Muscle layer of colon (tissue), 2 donors: ENCODE measurements around the gene ARL8A.
"Not testable (repeated sequence)": the region's sequence is repeated elsewhere in the genome, so short reads cannot be mapped to it uniquely, and the experiment has no call there.

Source experiments
- H3K27ac ChIP-seq: one replicate; pipeline ENCODE4 v1.7.0; 2013; ENCODE audit warnings: low read depth, mild to moderate bottlenecking, low read length, moderate library complexity
- H3K27me3 ChIP-seq, 2 donors: one replicate each; pipeline ENCODE4 v1.7.0; 2013; ENCODE audit warnings: low read length in 2 of 2, mild to moderate bottlenecking in 2 of 2; ENCODE audit not compliant: insufficient read depth in 2 of 2, control insufficient read depth in 1 of 2
- H3K36me3 ChIP-seq: one replicate; pipeline ENCODE4 v1.7.0; 2013; ENCODE audit warnings: mild to moderate bottlenecking, low read length; ENCODE audit not compliant: insufficient read depth
- H3K4me1 ChIP-seq: one replicate; pipeline ENCODE4 v1.7.0; 2013; ENCODE audit warnings: mild to moderate bottlenecking, low read length; ENCODE audit not compliant: insufficient read depth
- H3K4me3 ChIP-seq, 2 donors: one replicate each; pipeline ENCODE4 v1.7.0; 2013; ENCODE audit warnings: low read length in 2 of 2, low read depth in 1 of 2, mild to moderate bottlenecking in 1 of 2, moderate library complexity in 1 of 2
- H3K9ac ChIP-seq: one replicate; pipeline ENCODE4 v1.7.0; 2013; ENCODE audit warnings: low read length
- H3K9me3 ChIP-seq: one replicate; pipeline ENCODE4 v1.7.0; 2013; ENCODE audit warnings: mild to moderate bottlenecking, low read length
- donor health status: abdominal sarcoma.
- donor health status: Adenocarcinoma of cecum.

The ARL8A gene

GRCh38 chr1:202184750-202185460 lies 40.4 kb upstream of the ARL8A start:
- Histone ChIP-seq H3K27ac (no peak overlapping the region), H3K9me3 (no peaks in the 10 kb centered on the region), H3K36me3 (no peaks in the 10 kb centered on the region), H3K27me3 (peaks cover 0 to 10% of the 10 kb centered on the region in 2 donors), H3K4me3 (no peak overlapping the region), H3K4me1 (no peaks in the 10 kb centered on the region), H3K9ac (no peak overlapping the region)

GRCh38 chr1:202182040-202182877 lies 37.7 kb upstream of the ARL8A start:
- no peak overlapping the region for H3K9ac ChIP-seq
- H3K27ac ChIP-seq = no peak overlapping the region
- no peaks in the 10 kb centered on the region for H3K4me1 ChIP-seq
- peaks cover 0 to 10% of the 10 kb centered on the region in 2 donors for H3K27me3 ChIP-seq
- no peaks in the 10 kb centered on the region for H3K36me3 ChIP-seq
- H3K9me3 ChIP-seq = no peaks in the 10 kb centered on the region
- H3K4me3 ChIP-seq = no peak overlapping the region

GRCh38 chr1:202181586-202181985 lies 37.0 kb upstream of the ARL8A start:
- Histone ChIP-seq H3K9ac (no peak overlapping the region), H3K4me1 (no peaks in the 10 kb centered on the region), H3K27me3 (peaks cover 0 to 10% of the 10 kb centered on the region in 2 donors), H3K27ac (no peak overlapping the region), H3K4me3 (no peak overlapping the region), H3K9me3 (no peaks in the 10 kb centered on the region), H3K36me3 (no peaks in the 10 kb centered on the region)

GRCh38 chr1:202180751-202181139 lies 36.2 kb upstream of the ARL8A start:
- H3K4me1 ChIP-seq, H3K36me3 ChIP-seq, H3K27ac ChIP-seq, H3K4me3 ChIP-seq, H3K9ac ChIP-seq, H3K9me3 ChIP-seq: not testable (repeated sequence)
- H3K27me3 ChIP-seq = peaks cover 0 to 10% of the 10 kb centered on the region in 2 donors

GRCh38 chr1:202179828-202180750 lies 35.6 kb upstream of the ARL8A start:
- no peaks in the 10 kb centered on the region for H3K36me3 ChIP-seq
- H3K27ac ChIP-seq = no peak overlapping the region
- no peak overlapping the region for H3K4me3 ChIP-seq
- H3K9me3 ChIP-seq = no peaks in the 10 kb centered on the region
- H3K9ac ChIP-seq = no peak overlapping the region
- peaks cover 0 to 10% of the 10 kb centered on the region in 2 donors for H3K27me3 ChIP-seq
- no peaks in the 10 kb centered on the region for H3K4me1 ChIP-seq

GRCh38 chr1:202176949-202177927 lies 32.7 kb upstream of the ARL8A start:
- Histone ChIP-seq H3K27me3 (peaks cover 0 to 6% of the 10 kb centered on the region in 2 donors), H3K36me3 (no peaks in the 10 kb centered on the region), H3K9ac (no peak overlapping the region), H3K9me3 (no peaks in the 10 kb centered on the region), H3K27ac (no peak overlapping the region), H3K4me1 (no peaks in the 10 kb centered on the region), H3K4me3 (no peak overlapping the region)

- Histone ChIP-seq H3K36me3 (no peaks in the 10 kb centered on the region), H3K9ac (no peak overlapping the region), H3K27me3 (no peaks in the 10 kb centered on the region), H3K4me3 (no peak overlapping the region), H3K27ac (no peak overlapping the region), H3K9me3 (no peaks in the 10 kb centered on the region), H3K4me1 (no peaks in the 10 kb centered on the region)
Measured at GRCh38 chr1:202173993-202174392, 29.5 kb upstream of the ARL8A start.

- Histone ChIP-seq H3K36me3 (no peaks in the 10 kb centered on the region), H3K4me3 (no peak overlapping the region), H3K27me3 (no peaks in the 10 kb centered on the region), H3K9me3 (no peaks in the 10 kb centered on the region), H3K4me1 (no peaks in the 10 kb centered on the region), H3K27ac (no peak overlapping the region), H3K9ac (no peak overlapping the region)
Measured at GRCh38 chr1:202172015-202172355, 27.4 kb upstream of the ARL8A start.

- no peaks in the 10 kb centered on the region for H3K4me1 ChIP-seq
- no peaks in the 10 kb centered on the region for H3K36me3 ChIP-seq
- no peak overlapping the region for H3K9ac ChIP-seq
- H3K27ac ChIP-seq = no peak overlapping the region
- H3K27me3 ChIP-seq = no peaks in the 10 kb centered on the region
- H3K4me3 ChIP-seq = no peak overlapping the region
- H3K9me3 ChIP-seq = no peaks in the 10 kb centered on the region
Measured at GRCh38 chr1:202171292-202172014, 26.9 kb upstream of the ARL8A start.

GRCh38 chr1:202170726-202171125 lies 26.2 kb upstream of the ARL8A start:
- Histone ChIP-seq H3K9ac (no peak overlapping the region), H3K27ac (no peak overlapping the region), H3K4me1 (no peaks in the 10 kb centered on the region), H3K27me3 (no peaks in the 10 kb centered on the region), H3K9me3 (no peaks in the 10 kb centered on the region), H3K4me3 (no peak overlapping the region), H3K36me3 (no peaks in the 10 kb centered on the region)
